ENCODE data around the gene RABGAP1L.
A peak's percentile ranks its signal among the peaks of the same experiment; 100 is the strongest.

Gene RABGAP1L

DNA sequence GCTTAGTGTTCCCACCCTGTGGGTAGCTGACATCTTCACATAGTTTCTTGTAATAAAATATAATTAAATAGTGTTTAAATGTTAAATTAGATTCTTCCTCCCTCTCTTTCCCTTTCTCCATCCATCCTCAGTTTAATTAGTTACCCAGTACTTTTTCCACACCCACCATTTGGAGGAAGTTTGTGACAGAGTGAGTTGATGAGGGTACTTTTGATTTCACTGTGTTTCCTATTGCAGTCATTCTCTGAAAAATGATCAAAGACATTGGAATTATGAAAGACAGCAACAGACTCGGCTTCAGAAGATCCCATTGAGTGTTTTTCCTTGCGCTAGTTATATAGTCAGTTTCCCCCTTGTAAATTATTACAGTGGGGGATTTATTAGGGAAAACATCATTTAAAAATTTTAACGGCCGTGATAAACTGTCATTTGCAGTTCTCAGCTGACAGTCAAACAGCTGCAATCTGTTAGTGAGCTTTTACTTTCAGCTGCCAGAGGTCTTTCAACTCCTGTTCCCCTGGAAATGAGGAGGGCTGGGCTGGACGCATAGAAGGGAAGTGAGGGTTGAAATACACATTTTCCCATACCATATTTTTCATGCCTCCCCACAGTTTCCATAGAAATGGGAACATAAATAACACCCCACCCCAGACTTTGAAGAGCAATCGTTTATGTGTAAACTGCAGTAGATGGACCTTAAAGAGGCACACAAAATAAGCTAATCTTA is 779.1 kb downstream of the RABGAP1L start:
- no peak for DNase-seq (ENCODE audit: low spot score)

DNA sequence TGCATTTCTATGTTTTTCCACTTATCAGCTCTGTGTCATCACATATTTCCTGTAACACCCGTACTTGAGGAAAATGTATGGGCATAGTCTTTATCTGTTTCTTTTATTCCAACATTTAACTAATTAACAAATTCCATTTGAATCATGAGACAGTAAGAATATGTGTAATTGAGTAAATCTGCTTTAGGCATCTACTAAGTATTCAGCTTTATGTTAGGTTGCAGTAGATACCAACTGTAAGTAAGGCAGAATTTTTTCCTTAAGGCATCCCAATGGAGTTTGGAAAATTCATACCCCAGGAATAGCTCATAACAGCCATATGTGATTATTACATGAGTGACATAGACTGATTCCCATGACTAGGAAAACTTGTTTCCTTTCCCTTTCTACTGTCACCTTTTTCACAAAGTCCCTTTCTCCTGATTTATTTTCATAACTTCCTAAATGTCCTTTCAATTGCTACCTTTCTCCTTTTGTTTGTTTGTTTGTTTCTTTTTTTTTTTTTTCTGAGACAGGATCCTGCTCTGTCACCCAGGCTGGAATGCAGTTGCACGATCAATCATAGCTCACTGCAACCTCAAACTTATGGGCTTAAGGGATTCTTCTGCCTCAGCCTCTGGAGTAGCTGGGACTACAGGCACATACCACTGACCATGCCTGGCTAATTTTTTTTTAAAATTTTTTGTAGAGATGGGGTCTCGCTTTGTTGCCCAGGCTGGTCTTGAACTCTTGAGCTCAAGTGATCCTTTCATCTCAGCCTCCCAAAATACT is 780.6 kb downstream of the RABGAP1L start:
- no peak for DNase-seq (ENCODE audit: low spot score)

DNA sequence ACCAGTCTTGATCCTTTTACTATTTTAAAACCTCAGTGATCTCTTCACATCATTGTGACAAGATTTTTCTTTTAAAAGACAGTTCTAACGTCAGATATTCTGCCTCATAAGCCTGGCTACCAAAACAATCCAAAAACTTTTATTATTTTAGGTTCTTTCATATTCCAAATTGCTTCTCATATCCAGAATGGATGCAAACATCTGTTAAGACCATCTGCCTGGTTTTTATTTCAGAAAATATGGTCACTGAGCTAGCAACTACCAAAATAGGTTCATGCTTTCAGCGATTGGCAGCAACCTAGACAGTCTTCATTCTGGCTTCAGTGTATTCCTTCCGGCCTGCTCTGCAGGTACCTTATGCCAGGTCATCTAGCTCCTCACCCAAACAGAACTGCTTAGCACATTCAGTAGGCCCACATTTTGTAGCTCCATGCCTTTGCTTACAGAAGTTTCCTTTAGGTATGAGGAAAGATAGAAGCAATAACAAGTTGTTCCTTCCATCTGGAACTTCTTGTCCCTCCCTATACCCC is 781.4 kb downstream of the RABGAP1L start:
- DNase-seq (ENCODE audit: low spot score): no peak

DNA sequence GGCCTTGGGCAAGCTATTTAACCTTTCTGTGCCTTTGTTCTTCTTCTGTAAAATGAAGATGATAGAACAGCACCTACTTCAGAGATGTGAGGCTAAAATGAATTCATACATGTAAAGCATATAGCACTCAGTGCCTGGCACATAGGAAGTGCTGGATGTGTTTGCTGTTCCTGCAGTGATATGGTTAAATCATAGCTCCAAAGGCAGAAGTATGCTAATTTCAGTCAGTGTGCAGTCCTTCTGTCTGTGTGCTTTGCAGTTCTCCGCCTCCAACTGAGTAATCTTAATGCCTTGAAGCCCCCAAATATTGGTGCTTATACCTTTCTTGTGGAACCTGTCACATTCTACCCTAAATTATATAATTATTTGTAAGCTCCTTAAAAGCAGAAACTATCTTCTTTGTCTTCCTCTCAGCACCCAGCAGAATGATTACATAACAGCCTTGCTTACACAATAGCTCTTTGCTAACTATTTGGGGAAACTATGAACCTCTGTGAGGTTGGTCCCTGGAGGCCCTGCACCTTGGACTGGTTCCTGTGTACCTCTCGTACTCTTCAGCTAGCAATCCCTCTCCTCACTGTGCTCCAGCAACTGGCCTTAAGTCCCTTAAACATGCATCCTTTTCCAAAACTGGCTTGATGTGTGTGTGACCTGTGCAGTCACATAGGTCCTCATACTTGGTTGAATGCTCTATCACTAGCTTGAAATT is 783.4 kb downstream of the RABGAP1L start:
- DNase-seq (ENCODE audit: low spot score): no peak

DNA sequence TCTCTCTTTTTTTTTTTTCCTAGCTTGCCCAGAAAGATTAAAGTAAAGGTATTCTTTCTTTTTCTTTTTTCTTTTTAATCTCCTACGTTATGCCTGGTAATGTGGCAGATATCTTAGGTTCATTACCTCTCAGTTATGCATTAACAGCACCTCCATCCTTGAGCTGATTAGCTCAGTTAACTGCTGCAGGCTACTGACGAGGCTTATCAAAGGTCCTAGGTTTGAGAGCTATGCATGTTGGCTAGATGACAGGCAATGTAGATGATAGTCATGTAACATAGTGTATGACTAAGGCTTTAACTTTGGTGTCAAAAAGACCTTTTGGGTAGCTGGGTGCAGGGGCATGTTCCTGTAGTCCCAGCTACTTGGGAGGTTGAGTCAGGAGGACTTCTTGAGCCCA is 786.7 kb downstream of the RABGAP1L start:
- no peak for DNase-seq (ENCODE audit: low spot score)

DNA sequence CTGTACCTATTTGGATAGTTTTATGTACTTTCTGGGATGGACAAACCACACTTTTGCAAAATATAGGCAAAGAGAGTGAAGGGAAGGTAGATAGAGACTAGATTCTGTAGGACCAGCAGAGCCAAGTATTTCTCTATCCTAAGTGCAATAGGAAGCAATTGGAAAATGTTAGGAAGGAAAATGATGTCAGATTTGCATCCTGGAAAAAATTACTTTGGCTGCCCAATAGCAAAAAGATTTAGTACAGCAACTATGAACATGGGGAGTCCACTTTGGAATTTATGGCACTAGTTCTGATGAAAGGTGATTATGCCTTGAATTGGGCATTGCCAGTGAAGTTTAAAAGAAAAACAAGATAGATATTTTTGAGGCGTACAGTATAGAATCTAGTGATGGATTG is 789.7 kb downstream of the RABGAP1L start:
- no peak for DNase-seq (ENCODE audit: low spot score)

DNA sequence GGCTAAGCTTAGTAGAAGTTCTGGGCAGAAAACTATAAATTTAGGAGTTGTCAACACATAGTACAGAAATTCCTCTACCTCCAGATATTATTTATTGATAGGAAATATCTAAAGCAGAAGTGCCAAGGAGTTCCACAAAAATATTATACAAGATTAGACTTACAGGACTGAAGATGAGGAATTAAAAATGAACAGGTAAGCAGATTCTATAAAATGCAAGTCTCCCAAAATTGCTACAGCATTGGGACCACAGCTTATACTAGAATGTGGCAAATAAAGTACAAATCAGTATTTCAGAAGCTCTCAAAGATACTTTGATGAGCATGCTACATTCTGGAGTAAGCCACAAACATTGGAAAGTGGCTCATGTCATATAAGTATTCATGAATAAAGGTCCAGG is 790.3 kb downstream of the RABGAP1L start:
- DNase-seq (ENCODE audit: low spot score): no peak

DNA sequence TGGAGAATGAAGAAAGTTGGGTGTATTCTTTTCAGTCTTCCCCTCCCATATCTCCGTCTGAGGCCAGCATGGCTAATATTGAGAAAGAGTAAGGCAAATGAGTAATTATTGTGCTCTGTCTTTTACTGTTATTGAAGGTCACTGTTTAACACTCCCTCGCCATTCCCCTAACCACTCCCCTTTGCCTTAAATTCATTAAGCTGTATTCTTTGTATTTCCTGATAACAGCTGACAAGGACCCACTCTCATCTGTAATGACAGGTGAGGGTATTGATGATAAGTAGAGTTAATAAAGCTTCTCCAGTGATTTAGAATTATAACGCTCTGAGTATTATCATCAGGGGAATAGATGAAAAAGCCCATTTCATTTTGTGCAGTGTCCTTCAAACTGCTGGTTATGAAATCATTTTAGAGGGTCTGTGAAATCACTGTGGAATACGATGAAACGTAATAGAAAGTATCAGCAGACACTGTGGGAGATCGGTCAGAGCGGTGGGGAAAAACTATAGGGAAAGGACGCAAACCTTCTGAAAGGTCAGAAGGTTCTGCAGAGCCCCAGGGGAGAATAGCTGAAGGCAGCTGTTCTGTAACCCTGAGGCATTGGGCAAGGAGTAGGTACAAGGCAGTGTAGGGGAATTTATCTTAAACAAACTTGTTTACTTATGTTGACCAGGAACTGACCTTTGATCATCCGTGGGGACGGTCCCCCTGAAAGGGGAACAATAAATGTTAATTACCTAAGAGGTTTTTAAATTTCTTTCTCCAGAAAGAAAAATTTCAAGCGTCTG is 794.2 kb downstream of the RABGAP1L start:
- no peak for DNase-seq (ENCODE audit: low spot score)

DNA sequence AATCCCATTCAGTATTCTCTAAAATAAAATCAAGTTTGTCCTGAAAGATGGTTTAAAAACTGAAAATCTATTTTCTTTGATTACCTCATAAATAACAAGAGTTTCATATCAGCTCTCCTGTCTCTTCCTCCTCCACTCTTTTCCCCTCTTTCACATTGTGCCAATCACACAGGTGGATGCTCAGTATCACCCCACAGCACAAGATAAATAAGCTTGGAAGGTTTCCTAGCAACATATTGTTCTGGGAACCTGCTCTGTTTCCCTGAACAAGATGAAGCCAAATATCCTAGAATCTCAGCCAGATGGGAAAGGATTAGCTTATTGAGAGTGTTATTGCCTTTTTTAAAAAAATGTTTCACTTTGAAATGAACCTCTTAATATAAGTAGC is 794.7 kb downstream of the RABGAP1L start:
- DNase-seq (ENCODE audit: low spot score): no peak

DNA sequence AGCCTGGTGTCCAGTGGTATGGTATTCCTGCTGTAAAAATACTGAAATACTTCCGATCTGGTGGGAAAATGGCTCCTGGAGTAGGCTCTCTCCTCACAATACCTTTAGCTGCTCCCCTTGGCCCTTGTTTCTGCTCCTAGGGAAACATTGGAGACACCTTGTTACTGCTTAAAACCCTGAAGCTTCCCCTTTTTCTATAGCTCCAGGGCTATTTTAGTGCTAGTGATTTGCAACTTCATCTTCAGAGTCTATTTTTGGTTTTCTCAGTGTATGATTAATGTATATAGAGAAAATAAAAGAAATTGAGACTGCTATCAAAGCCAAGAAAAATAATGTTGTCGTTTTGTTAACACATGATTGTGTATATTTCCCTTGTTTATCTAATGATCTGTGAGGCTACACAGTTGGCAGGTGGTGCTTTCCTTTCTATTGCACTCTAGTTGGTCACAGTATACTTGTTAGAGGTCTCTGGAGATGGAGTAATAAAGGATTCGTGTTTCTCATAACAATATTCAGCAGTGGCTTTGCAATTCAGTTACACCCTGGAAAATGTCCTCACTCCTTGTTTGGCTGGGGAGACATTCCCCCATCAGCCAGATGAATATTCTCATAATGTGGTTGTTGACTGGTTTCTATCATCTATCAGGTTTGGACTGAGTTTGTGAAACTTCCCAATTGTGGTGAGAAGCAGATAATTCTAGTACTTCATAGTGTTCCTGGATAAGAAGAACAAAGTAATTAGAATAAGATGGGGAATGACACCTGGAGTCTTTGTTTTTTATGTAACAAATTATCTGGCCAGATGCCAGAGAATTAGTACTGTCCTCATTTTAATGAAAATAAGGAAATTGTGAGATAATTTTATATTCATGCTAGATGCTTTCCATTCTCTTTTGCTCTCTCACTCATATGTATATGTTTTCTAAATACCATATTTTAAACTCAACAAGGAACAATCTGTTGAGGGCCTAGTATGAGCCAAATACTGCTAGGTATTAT is 795.6 kb downstream of the RABGAP1L start:
- peak; percentile 12 for DNase-seq (ENCODE audit: low spot score)

DNA sequence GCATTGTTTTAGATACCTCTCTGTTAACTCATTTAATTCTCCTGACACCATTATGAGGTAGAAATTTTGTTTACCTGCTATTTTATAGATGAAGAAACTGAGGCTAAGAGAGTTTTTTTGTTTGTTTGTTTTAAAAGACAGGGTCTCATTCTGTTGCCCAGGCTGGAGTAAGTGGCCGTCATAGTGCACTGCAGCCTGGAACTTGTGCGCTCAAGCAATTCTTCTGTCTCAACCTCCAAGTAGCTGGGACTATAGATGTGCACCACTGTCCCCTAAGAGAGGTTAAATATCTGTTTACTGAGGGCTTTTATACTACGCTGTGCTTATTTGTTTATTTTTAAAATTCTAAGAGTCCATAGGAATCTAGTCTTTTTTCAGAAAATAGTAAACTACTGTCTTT is 796.8 kb downstream of the RABGAP1L start:
- no peak for DNase-seq (ENCODE audit: low spot score)

DNA sequence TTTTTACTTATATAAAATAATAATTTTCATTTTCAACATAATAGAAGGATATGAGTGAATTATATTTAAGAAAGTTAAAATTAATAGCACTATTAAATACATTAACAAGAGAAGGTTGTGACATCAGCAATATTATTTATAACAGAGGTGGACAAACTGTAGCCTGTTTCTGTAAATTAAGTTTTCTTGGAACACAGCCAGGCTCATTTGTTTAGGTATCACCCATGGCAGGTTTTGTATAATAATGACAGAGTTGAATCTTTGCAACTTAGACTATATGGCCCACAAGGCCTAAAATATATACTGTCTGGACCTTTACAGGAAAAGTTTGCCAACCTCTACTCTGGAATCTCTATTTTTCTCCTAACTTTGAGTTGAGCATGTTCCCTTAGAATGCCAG is 797.7 kb downstream of the RABGAP1L start:
- no peak for DNase-seq (ENCODE audit: low spot score)

DNA sequence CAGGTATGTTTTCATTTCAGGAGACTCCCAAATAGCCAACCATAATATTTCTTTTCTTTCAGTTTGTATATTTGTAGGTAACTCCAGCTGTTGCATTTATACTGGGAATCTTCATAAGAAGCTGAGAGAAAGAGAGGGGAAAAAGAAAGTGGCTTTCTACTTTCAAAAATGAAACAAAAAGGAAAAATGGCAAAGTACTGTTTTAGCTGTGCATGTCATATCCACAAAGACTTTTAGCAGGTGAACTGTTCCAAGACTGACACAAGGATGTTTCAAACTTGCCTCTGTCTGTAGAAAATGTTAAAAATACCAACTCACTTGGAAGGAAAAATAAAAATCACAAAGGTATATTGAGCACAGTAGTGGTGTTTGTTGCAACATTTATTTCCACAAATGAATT is 798.5 kb downstream of the RABGAP1L start:
- DNase-seq (ENCODE audit: low spot score): no peak

DNA sequence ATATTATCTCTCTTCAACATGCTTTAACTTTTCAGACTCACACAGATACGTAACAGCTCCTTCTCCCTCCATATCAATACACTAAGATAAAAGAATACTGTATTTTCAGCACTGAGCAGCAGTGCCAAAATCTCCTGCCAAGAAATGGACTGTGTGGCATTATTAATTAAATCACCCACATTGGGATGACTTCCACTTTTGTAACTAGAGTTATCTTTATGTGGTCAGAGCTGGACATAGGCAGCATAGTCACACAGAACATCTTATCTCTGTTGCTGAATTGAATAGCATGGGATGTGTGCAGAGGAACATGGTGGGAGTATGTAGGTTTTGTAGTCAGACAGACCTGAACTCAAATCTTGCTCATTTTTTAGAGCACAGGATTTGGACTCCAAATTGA is 799.1 kb downstream of the RABGAP1L start:
- no peak for DNase-seq (ENCODE audit: low spot score)

DNA sequence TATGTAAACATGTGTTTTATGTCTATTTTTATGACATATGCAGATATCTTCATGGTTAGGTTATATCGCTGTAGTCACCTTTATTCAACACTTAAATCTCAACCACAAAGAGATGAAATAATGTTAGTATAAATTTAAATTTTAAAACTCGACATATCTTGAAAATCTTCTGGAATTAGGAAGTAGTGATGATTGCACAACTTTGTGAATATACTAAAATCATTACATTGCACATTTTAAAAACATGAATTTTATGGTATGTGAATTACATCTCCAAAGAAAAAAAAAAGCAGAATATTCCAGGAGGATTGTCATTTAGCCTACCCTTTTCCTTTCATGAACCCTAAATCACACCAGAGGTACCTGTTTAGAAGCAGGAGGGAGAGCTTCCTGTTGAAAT is 801.0 kb downstream of the RABGAP1L start:
- no peak for DNase-seq (ENCODE audit: low spot score)

DNA sequence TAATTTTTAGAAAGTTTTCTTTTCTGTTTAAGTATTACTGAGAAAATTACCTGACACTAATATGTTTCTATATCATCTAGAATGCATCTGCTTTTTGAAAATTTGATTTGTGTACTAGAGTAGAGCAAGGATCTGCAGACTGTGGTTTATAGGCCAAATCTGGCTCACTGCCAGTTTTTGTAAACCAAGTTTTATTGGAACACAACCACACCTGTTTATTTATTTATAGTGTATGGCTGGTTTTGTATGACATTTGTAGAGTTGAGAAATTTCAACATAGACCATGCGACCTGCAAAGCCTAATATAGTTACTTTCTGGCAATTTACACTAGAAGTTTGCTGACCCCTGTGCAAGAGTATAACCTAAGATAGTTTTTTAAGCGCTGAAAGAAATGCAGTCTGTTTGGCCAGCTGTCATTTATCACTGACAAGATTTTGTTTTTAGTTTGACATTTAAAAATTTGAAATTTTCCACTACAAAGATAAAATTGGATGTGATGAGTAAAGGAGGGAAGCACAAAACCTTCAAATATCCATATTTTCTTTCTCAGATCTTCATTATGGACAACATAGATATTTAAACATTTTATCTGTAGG is 804.3 kb downstream of the RABGAP1L start:
- no peak for DNase-seq (ENCODE audit: low spot score)

DNA sequence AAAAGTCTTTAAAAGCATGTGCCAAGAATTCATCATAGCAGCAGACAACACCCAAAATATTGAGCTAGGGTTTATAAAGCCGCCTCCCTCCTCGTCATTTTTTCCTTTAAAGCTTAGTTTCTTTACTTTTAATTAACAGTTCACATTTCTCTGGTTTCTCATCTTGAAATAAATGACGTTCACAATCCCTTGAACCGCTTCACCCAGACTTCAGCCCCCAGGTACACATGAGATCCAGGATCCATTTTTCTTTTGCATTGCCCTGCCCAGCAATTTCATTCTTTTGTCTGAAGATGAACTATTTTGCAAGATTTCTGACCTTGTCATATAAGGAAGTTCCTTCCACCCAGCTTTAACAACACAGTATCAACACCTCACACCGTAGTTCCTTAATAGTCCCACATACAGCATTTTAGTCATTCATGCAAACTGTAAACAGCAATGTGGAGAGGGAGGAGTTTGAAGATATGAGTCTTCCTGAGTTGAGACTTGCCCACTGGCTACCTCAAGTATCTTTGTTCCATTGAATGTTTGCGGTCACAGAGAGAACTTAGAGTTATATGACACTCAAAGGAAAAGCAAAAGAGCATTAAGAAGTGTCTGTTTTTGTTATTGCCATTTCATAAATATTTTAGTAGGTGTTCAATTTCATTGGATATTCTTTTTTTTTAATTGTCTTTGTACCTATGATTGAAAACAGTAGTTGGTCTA is 805.1 kb downstream of the RABGAP1L start:
- DNase-seq (ENCODE audit: low spot score): no peak

DNA sequence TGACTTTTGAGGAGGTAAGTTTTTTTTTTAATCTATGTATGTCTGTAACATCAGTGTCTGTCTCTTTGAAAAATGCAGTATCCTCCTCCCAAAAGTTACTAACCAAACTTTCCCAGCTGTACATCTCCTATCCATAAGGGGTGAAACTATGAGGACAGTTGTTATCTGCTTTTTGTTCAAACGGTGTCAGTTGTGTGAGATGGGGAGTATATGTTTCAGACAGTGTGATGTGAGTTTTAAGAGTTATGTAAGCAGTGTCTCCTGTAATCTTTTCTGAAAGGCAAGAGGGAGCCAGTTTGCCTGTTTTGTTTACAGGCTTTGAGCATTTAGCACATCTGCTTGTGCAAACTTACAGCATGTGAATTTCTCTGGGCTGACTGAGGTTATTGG is 805.6 kb downstream of the RABGAP1L start:
- no peak for DNase-seq (ENCODE audit: low spot score)

DNA sequence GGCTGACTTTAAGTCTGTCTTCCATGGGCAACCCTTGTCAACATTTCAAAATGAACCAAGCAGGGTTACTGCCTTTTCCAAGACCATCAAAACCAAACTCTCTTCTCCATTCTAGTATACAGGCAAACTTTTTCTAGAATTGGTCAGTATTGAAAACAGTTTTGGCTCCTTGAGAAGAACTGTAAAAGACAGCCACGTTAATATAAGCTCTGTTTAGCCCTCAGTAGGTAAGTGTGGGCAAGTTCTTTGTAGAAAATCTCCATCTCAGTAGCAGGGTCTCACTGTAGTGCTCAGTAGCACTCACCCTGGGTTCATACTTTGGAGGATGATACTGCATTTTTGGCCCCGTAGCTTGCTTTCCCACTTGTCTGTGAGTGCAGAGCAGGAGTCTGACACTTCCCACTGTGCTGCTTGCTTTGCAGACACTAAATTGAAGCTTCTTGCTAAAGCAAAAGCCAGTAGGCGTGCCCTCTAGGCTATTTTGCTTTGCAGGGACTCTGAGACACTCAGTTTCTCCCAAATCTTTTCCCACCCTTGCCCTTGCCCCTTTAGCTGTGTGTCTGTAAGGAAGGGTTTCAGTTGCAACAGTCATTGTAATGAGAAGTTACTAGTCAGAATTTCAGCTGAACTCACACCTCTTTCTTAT is 806.2 kb downstream of the RABGAP1L start:
- no peak for DNase-seq (ENCODE audit: low spot score)

All from germinal center (tissue), 1 donor.